HCT116 (cell line): ENCODE results near the gene CRADD.

ENCODE experiments used
- CBX3 ChIP-seq: IDR thresholded peaks from 2 replicates; pipeline ENCODE4 v1.6.1; 2012; ENCODE audit warnings: low read depth
- CEBPB ChIP-seq: IDR thresholded peaks from 2 replicates; pipeline ENCODE4 v1.6.1; 2012; ENCODE audit warnings: low read depth
- CTCF ChIP-seq, 3 experiments: fragments of 200-600 bp in 1 of 3; sonication (generic) in 1 of 3; IDR thresholded peaks in 2 of 3; conservative IDR thresholded peaks in 1 of 3; 2 replicates each; pipeline ENCODE4 v1.5.1; 2012 to 2017; ENCODE audit warnings: low read depth in 2 of 3, low read length in 2 of 3, antibody characterized with exemption in 1 of 3, borderline replicate concordance in 1 of 3, control low read depth in 1 of 3, mild to moderate bottlenecking in 1 of 3, mixed read lengths in 1 of 3, mixed run types in 1 of 3, moderate library complexity in 1 of 3; ENCODE audit not compliant: insufficient read depth in 1 of 3
- EZH2 ChIP-seq: fragments of 200-600 bp; sonication (generic); IDR thresholded peaks from 2 replicates; pipeline ENCODE4 v1.6.1; 2017; ENCODE audit warnings: antibody characterized with exemption, mixed run types
- FOSL1 ChIP-seq: IDR thresholded peaks from 2 replicates; pipeline ENCODE4 v1.6.1; 2012; ENCODE audit warnings: low read depth
- JUND ChIP-seq: IDR thresholded peaks from 2 replicates; pipeline ENCODE4 v1.6.1; 2012
- MAX ChIP-seq: IDR thresholded peaks from 2 replicates; pipeline ENCODE4 v1.6.1; 2012
- POLR2A ChIP-seq: IDR thresholded peaks from 2 replicates; pipeline ENCODE4 v1.7.0; 2011; ENCODE audit warnings: borderline replicate concordance; ENCODE audit not compliant: insufficient read depth, insufficient read length; ENCODE audit errors: extremely low read depth
- SP1 ChIP-seq: IDR thresholded peaks from 2 replicates; pipeline ENCODE4 v1.6.1; 2012; ENCODE audit warnings: low read depth
- TCF7L2 ChIP-seq: IDR thresholded peaks from 2 replicates; pipeline ENCODE4 v1.7.0; 2011; ENCODE audit warnings: borderline replicate concordance, inconsistent platforms; ENCODE audit not compliant: insufficient read depth, insufficient read length; ENCODE audit errors: extremely low read depth
- YY1 ChIP-seq: IDR thresholded peaks from 2 replicates; pipeline ENCODE4 v1.6.1; 2011; ENCODE audit warnings: low read length, low read depth, moderate library complexity, mild to moderate bottlenecking; ENCODE audit not compliant: insufficient replicate concordance; ENCODE audit errors: extremely low read depth
- ZBTB33 ChIP-seq: IDR thresholded peaks from 2 replicates; pipeline ENCODE4 v1.6.1; 2011; ENCODE audit warnings: mild to moderate bottlenecking, low read length, moderate library complexity; ENCODE audit not compliant: insufficient replicate concordance; ENCODE audit errors: extremely low read depth
- ZFX ChIP-seq: fragments of 450-650 bp; IDR thresholded peaks from 2 replicates; pipeline ENCODE4 v1.6.1; 2017

- no peak for TF ChIP-seq YY1
- no peak for TF ChIP-seq ZFX
- TF ChIP-seq CTCF (IDR thresholded peaks at IDR 0.05 in 2 of 3, conservative IDR thresholded peaks at IDR 0.05 in 1 of 3; ENCODE audit: borderline replicate concordance in 1 of 3, insufficient read depth in 1 of 3, low read depth in 2 of 3, low read length in 2 of 3), result no peak
- no peak for TF ChIP-seq TCF7L2
- no peak for TF ChIP-seq POLR2A
- TF ChIP-seq MAX, result no peak
- TF ChIP-seq CBX3, result no peak
- no peak for TF ChIP-seq EZH2
- no peak for TF ChIP-seq CEBPB
- TF ChIP-seq SP1, result no peak
- no peak for TF ChIP-seq ZBTB33
- no peak for TF ChIP-seq JUND
- no peak for TF ChIP-seq FOSL1
Observed at GRCh38 chr12:93896952-93897351, 219.8 kb downstream of the CRADD start.
